Neural cell (in vitro differentiated cells): ENCODE results near the gene CACNA1E. TPM values are rescaled to one million over a fixed set of nuclear protein-coding genes. Genes with fewer than 3 reads are reported as not detected.

Source experiments
- H2AFZ ChIP-seq: fragments of 200-600, 300-800 bp; sonication (generic), shearing (Covaris generic); 2 replicates; pipeline ENCODE4 v1.6.0; 2014; ENCODE audit warnings: low read depth, mild to moderate bottlenecking, antibody characterized with exemption, low read length, moderate library complexity
- H3F3A ChIP-seq: fragments of 200-600 bp; shearing (Covaris generic); 2 replicates; pipeline ENCODE4 v1.6.1; 2016; ENCODE audit warnings: mild to moderate bottlenecking, moderate library complexity, mixed read lengths, antibody characterized with exemption, low read length; ENCODE audit not compliant: insufficient read depth, poor library complexity, severe bottlenecking
- H3K27ac ChIP-seq: fragments of 200-600, 300-800 bp; sonication (generic), shearing (Covaris generic); 2 replicates; pipeline ENCODE4 v1.5.1; 2014; ENCODE audit warnings: mild to moderate bottlenecking, low read length, moderate library complexity
- H3K27me3 ChIP-seq: fragments of 300-800, 200-600 bp; sonication (generic), shearing (Covaris generic); 2 replicates; pipeline ENCODE4 v1.6.0; 2014; ENCODE audit warnings: mild to moderate bottlenecking, low read depth, low read length, moderate library complexity; ENCODE audit not compliant: insufficient read depth
- H3K36me3 ChIP-seq: fragments of 300-800, 200-600 bp; sonication (generic), shearing (Covaris generic); 2 replicates; pipeline ENCODE4 v1.5.1; 2014; ENCODE audit warnings: mild to moderate bottlenecking, antibody characterized with exemption, low read length, moderate library complexity; ENCODE audit not compliant: insufficient read depth
- H3K4me2 ChIP-seq: fragments of 300-800, 200-600 bp; sonication (generic), shearing (Covaris generic); 2 replicates; pipeline ENCODE4 v1.6.0; 2014; ENCODE audit warnings: mild to moderate bottlenecking, low read length
- H3K4me3 ChIP-seq: fragments of 300-800, 200-600 bp; sonication (generic), shearing (Covaris generic); 2 replicates; pipeline ENCODE4 v1.5.1; 2014; ENCODE audit warnings: mild to moderate bottlenecking, low read length, moderate library complexity
- H3K79me2 ChIP-seq: fragments of 200-600 bp; shearing (Covaris generic); replicated peaks from 2 replicates; pipeline ENCODE4 v1.6.0; 2014; ENCODE audit warnings: mild to moderate bottlenecking, low read length, moderate library complexity; ENCODE audit not compliant: insufficient read depth
- H3K9ac ChIP-seq: fragments of 300-800, 200-600 bp; sonication (generic), shearing (Covaris generic); 2 replicates; pipeline ENCODE4 v1.6.1; 2016; ENCODE audit warnings: mild to moderate bottlenecking, low read length, mixed read lengths
- H3K9me2 ChIP-seq: fragments of 200-600 bp; shearing (Covaris generic); 2 replicates; pipeline ENCODE4 v1.6.1; 2016; ENCODE audit warnings: mild to moderate bottlenecking, low read length, mixed read lengths; ENCODE audit not compliant: insufficient read depth
- H3K9me3 ChIP-seq: fragments of 200-600, 300-800 bp; sonication (generic), shearing (Covaris generic); 2 replicates; pipeline ENCODE4 v1.6.1; 2016; ENCODE audit warnings: mild to moderate bottlenecking, mixed run types, low read length, moderate library complexity, mixed read lengths
- H4K20me1 ChIP-seq: fragments of 200-600 bp; shearing (Covaris generic); 2 replicates; pipeline ENCODE4 v1.6.1; 2016; ENCODE audit warnings: mild to moderate bottlenecking, mixed run types; ENCODE audit not compliant: insufficient read depth
- CTCF ChIP-seq: fragments of 450-650 bp; IDR thresholded peaks from 2 replicates; pipeline ENCODE4 v1.5.1; 2014; ENCODE audit warnings: antibody characterized with exemption, mild to moderate bottlenecking, moderate library complexity; ENCODE audit not compliant: poor library complexity, severe bottlenecking
- EP300 ChIP-seq: fragments of 450-650 bp; conservative IDR thresholded peaks from 2 replicates; pipeline ENCODE4 v1.6.1; 2014; ENCODE audit warnings: antibody characterized with exemption, mild to moderate bottlenecking, moderate library complexity; ENCODE audit not compliant: poor library complexity, severe bottlenecking
- EZH2 ChIP-seq: fragments of 200-600, 300-800 bp; shearing (Covaris generic), sonication (generic); IDR thresholded peaks from 2 replicates; pipeline ENCODE4 v1.6.1; 2014; ENCODE audit warnings: antibody characterized with exemption, low read length, borderline replicate concordance, mild to moderate bottlenecking; ENCODE audit not compliant: insufficient read depth, poor library complexity, severe bottlenecking
- MXI1 ChIP-seq: fragments of 450-650 bp; conservative IDR thresholded peaks from 2 replicates; pipeline ENCODE4 v1.6.1; 2014; ENCODE audit warnings: antibody characterized with exemption, mild to moderate bottlenecking; ENCODE audit not compliant: poor library complexity, severe bottlenecking
- POLR2AphosphoS5 ChIP-seq: IDR thresholded peaks from 2 replicates; pipeline ENCODE4 v1.6.1; 2012
- RAD21 ChIP-seq: fragments of 450-650 bp; conservative IDR thresholded peaks from 2 replicates; pipeline ENCODE4 v1.6.1; 2014; ENCODE audit warnings: antibody characterized with exemption, mild to moderate bottlenecking, moderate library complexity
- SMC3 ChIP-seq: fragments of 450-650 bp; conservative IDR thresholded peaks from 2 replicates; pipeline ENCODE4 v1.6.1; 2014; ENCODE audit warnings: antibody characterized with exemption, mild to moderate bottlenecking, moderate library complexity; ENCODE audit not compliant: poor library complexity
- TAF1 ChIP-seq: IDR thresholded peaks from 2 replicates; pipeline ENCODE4 v1.6.1; 2012; ENCODE audit warnings: low read depth
- polyA plus RNA-seq: library from polyadenylated mRNA; depleted of rRNA; stranded (reverse); fragments of >200 nt; gene quantifications from 2 replicates; pipeline ENCODE4 v1.2.3, GENCODE V29; 2014
- TF ChIP-seq, protein P1 (sequence below): IDR thresholded peaks from 2 replicates; pipeline ENCODE4 v1.6.1; 2012; ENCODE audit warnings: borderline replicate concordance

Gene CACNA1E
- polyA plus RNA-seq, 1 donor from 2014 or later, result 29.5 TPM

DNA sequence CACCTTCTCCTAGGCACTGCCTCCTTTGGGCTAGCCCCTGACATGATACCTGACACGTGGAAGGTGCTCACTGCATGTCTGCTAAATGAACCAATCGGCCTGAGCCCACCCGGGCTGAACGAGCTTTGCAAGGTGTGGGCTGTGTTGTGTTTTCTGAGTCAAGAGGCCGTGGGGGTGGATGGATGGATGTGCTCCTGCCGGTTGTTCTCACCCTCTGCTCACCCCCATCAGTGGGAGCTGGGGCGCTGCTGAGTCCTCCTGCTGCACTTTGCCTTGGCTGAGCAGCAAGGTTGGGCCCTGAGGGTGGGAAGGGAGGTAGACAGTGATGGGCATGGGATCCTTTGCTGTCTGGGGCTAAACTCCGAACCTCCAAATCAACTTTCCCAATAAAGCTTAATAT, 6.7 kb upstream of the CACNA1E start:
- no peaks in the 10 kb centered on the region for H3K79me2 ChIP-seq
- H3K4me3 ChIP-seq, result no peak overlapping the region
- no peak overlapping the region for H2AFZ ChIP-seq
- no peaks in the 10 kb centered on the region for H3K36me3 ChIP-seq
- no peaks in the 10 kb centered on the region for H3F3A ChIP-seq
- H3K27me3 ChIP-seq, result no peaks in the 10 kb centered on the region
- H3K9ac ChIP-seq, result no peak overlapping the region
- TF ChIP-seq, protein P1, sequence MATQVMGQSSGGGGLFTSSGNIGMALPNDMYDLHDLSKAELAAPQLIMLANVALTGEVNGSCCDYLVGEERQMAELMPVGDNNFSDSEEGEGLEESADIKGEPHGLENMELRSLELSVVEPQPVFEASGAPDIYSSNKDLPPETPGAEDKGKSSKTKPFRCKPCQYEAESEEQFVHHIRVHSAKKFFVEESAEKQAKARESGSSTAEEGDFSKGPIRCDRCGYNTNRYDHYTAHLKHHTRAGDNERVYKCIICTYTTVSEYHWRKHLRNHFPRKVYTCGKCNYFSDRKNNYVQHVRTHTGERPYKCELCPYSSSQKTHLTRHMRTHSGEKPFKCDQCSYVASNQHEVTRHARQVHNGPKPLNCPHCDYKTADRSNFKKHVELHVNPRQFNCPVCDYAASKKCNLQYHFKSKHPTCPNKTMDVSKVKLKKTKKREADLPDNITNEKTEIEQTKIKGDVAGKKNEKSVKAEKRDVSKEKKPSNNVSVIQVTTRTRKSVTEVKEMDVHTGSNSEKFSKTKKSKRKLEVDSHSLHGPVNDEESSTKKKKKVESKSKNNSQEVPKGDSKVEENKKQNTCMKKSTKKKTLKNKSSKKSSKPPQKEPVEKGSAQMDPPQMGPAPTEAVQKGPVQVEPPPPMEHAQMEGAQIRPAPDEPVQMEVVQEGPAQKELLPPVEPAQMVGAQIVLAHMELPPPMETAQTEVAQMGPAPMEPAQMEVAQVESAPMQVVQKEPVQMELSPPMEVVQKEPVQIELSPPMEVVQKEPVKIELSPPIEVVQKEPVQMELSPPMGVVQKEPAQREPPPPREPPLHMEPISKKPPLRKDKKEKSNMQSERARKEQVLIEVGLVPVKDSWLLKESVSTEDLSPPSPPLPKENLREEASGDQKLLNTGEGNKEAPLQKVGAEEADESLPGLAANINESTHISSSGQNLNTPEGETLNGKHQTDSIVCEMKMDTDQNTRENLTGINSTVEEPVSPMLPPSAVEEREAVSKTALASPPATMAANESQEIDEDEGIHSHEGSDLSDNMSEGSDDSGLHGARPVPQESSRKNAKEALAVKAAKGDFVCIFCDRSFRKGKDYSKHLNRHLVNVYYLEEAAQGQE, result no peak
- TF ChIP-seq SMC3 (no peak), EZH2 (no peak), MXI1 (no peak), POLR2AphosphoS5 (no peak), EP300 (no peak), RAD21 (no peak), CTCF (no peak), TAF1 (no peak)
- no peaks in the 10 kb centered on the region for H3K9me2 ChIP-seq
- H4K20me1 ChIP-seq, result no peaks in the 10 kb centered on the region
- H3K4me2 ChIP-seq, result no peak overlapping the region
- H3K27ac ChIP-seq, result no peak overlapping the region
- no peaks in the 10 kb centered on the region for H3K9me3 ChIP-seq

GRCh38 chr1:181478306-181478705, 5.0 kb upstream of the CACNA1E start:
- TF ChIP-seq EZH2 (no peak), POLR2AphosphoS5 (no peak), SMC3 (no peak), TAF1 (no peak), RAD21 (no peak), MXI1 (no peak), CTCF (no peak), EP300 (no peak)
- TF ChIP-seq, protein P1, result no peak
- Histone ChIP-seq H3K79me2 (no peaks in the 10 kb centered on the region), H3F3A (no peaks in the 10 kb centered on the region), H4K20me1 (no peaks in the 10 kb centered on the region), H3K9me3 (no peaks in the 10 kb centered on the region), H3K36me3 (no peaks in the 10 kb centered on the region), H3K9ac (no peak overlapping the region), H3K27ac (no peak overlapping the region), H3K27me3 (no peaks in the 10 kb centered on the region), H2AFZ (no peak overlapping the region), H3K4me2 (no peak overlapping the region), H3K4me3 (no peak overlapping the region), H3K9me2 (no peaks in the 10 kb centered on the region)
